Measurements from ENCODE around the gene LRRK2.

DNA sequence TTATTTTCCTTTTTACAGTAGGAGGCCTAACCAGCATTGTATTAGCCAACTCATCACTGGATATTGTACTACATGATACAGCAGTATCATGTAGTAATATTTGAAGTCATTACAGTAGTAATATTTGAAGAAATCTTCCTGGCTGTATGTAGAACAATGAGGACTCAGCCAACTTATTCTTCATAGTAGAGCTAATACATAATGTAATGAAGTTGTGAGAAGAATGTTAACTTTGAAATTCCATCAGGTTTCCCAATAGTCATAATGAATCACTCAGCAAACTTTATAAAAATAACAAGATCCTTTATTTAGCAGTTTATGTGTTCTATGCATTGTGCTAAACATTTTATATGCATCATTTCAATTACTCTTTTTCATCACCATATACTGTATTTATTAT, 61.8 kb downstream of the LRRK2 start:
- TF ChIP-seq EP300 (IDR thresholded peaks at IDR 0.05) = no peak
- TF ChIP-seq POLR2AphosphoS5 (IDR thresholded peaks at IDR 0.05) = no peak
- TF ChIP-seq, protein P1, sequence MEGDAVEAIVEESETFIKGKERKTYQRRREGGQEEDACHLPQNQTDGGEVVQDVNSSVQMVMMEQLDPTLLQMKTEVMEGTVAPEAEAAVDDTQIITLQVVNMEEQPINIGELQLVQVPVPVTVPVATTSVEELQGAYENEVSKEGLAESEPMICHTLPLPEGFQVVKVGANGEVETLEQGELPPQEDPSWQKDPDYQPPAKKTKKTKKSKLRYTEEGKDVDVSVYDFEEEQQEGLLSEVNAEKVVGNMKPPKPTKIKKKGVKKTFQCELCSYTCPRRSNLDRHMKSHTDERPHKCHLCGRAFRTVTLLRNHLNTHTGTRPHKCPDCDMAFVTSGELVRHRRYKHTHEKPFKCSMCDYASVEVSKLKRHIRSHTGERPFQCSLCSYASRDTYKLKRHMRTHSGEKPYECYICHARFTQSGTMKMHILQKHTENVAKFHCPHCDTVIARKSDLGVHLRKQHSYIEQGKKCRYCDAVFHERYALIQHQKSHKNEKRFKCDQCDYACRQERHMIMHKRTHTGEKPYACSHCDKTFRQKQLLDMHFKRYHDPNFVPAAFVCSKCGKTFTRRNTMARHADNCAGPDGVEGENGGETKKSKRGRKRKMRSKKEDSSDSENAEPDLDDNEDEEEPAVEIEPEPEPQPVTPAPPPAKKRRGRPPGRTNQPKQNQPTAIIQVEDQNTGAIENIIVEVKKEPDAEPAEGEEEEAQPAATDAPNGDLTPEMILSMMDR (IDR thresholded peaks at IDR 0.05) = no peak

All from stomach (tissue), 4 donors.